ENCODE data around the gene SYNGR3. TPM values are rescaled to one million over a fixed set of nuclear protein-coding genes. Genes with fewer than 3 reads are reported as not detected.

Gene SYNGR3
- total RNA-seq, 1 experiment from 2014 or later: 11.9 TPM

- Mint-ChIP-seq H3K4me3 (peak overlapping the region; percentile 20 to 93; a peak in 3 of 5 replicates), H3K36me3 (ENCODE audit: insufficient read depth in 1 of 3, low read depth in 3 of 3) (peaks cover 0 to 5% (median 0%) of the 10 kb centered on the region in 3 experiments; a peak in 3 of 7 replicates), H3K27me3 (ENCODE audit: low read depth) (peaks cover 1% of the 10 kb centered on the region; the same call in 1 of the 2 replicates), H3K27ac (no peak overlapping the region; a peak in 2 of 7 replicates), H3K4me1 (peaks cover 15 to 23% of the 10 kb centered on the region in 2 experiments), H3K9me3 (no peaks in the 10 kb centered on the region)
- Histone ChIP-seq H3T11ph (ENCODE audit: low read length) (no peak overlapping the region), H3K9ac (ENCODE audit: extremely low read depth, insufficient read length, low read length) (no peak overlapping the region), H4K91ac (ENCODE audit: insufficient read length, low read depth, low read length) (no peak overlapping the region), H3K27ac (ENCODE audit: insufficient read length, low read depth, low read length) (no peak overlapping the region), H2BK120ac (ENCODE audit: low read depth, low read length, poor library complexity, severe bottlenecking) (no peak overlapping the region), H4K8ac (replicated peaks; ENCODE audit: insufficient read length, low read depth, low read length) (no peak overlapping the region), H3K4me1 (ENCODE audit: insufficient read depth, low read length) (peaks cover 4% of the 10 kb centered on the region; the same call in 1 of the 2 replicates), H2BK15ac (ENCODE audit: low read depth, low read length) (no peak overlapping the region), H3K27me3 (ENCODE audit: insufficient read depth, low read length) (no peaks in the 10 kb centered on the region), H3K56ac (ENCODE audit: insufficient read length, low read depth, low read length) (no peak overlapping the region), H3K79me1 (ENCODE audit: insufficient read depth, low read depth, low read length, poor library complexity, severe bottlenecking) (no peaks in the 10 kb centered on the region), H3K23me2 (ENCODE audit: insufficient read length, low read depth, low read length, poor library complexity, severe bottlenecking) (peaks cover 7% of the 10 kb centered on the region), H3K4me2 (ENCODE audit: insufficient read depth, insufficient read length, low read length) (no peak overlapping the region), H3K14ac (ENCODE audit: insufficient read depth, low read length) (no peak overlapping the region), H3K4ac (ENCODE audit: low read depth, low read length) (no peak overlapping the region), H2BK12ac (ENCODE audit: insufficient read length, low read depth, low read length) (no peak overlapping the region), H2AFZ (ENCODE audit: low read length) (no peak overlapping the region), H4K20me1 (ENCODE audit: control insufficient read depth, insufficient read depth, insufficient read length) (no peaks in the 10 kb centered on the region), H2BK5ac (ENCODE audit: insufficient read length, low read length) (no peak overlapping the region), H3K23ac (ENCODE audit: insufficient read length, low read depth, low read length) (no peak overlapping the region), H4K5ac (ENCODE audit: insufficient read length, low read depth, low read length) (no peak overlapping the region), H3K79me2 (ENCODE audit: insufficient read depth, low read length) (no peaks in the 10 kb centered on the region), H3K9me3 (ENCODE audit: control insufficient read depth, low read depth, low read length) (no peaks in the 10 kb centered on the region), H3K18ac (ENCODE audit: insufficient read length, low read depth, low read length) (no peak overlapping the region), H2AK5ac (ENCODE audit: insufficient read length, low read length) (no peak overlapping the region), H2BK20ac (ENCODE audit: low read depth, low read length, poor library complexity, severe bottlenecking) (no peak overlapping the region)
- DNase-seq: peak; percentile 30
- TF ChIP-seq CTCF (conservative IDR thresholded peaks at IDR 0.05): no peak
- WGBS (ENCODE audit: extremely low coverage, insufficient read length, low lambda C conversion rate): no CpG with 5 or more reads among the region's 21 CpGs
These were observed 45.1 kb upstream of the SYNGR3 start for GRCh38 chr16:1944612-1945199.
